B cell (primary cell): ENCODE measurements around the gene C12orf57. TPM values are rescaled to one million over a fixed set of nuclear protein-coding genes. Genes with fewer than 3 reads are reported as not detected.

Experiments
- ATAC-seq: fragments of 200-7000 bp; cut with Tn5 transposase; one replicate; pipeline ENCODE4 v1.10.0; 2021; ENCODE audit warnings: low read depth, mild to moderate bottlenecking, moderate number of reproducible peaks, moderate library complexity
- CTCF ChIA-PET: fragments of 350-600 bp; sonication (Branson Sonifier 250); formaldehyde crosslinking; loops from one replicate; lab custom pipeline; 2021; ENCODE audit warnings: antibody characterized with exemption, inconsistent platforms; lab: Charles Lee
- POLR2A ChIA-PET: fragments of 350-600 bp; sonication (Branson Sonifier 250); formaldehyde crosslinking; loops from one replicate; lab custom pipeline; 2021; ENCODE audit warnings: antibody characterized with exemption; lab: Charles Lee
- DNase-seq: peaks from one replicate; pipeline ENCODE4 v3.0.0; 2013
- H2AFZ ChIP-seq: 2 replicates; pipeline ENCODE4 v1.6.1; 2012; ENCODE audit warnings: mild to moderate bottlenecking, low read depth, low read length; ENCODE audit not compliant: insufficient read depth, poor library complexity, severe bottlenecking
- H3K27ac ChIP-seq, 2 donors: 1 replicate in 1 of 2; 2 replicates in 1 of 2; pipeline ENCODE4 v1.5.1; 2012 to 2013; ENCODE audit warnings: low read length in 2 of 2, mild to moderate bottlenecking in 2 of 2, moderate library complexity in 1 of 2
- H3K27me3 ChIP-seq, 4 experiments: fragments of 200-600 bp in 1 of 4; sonication (generic) in 1 of 4; replicated peaks in 1 of 4; 1 replicate in 2 of 4; 2 replicates in 2 of 4; pipeline versions ENCODE4 v1.6.1 to v1.7.0; 2013 to 2016; ENCODE audit warnings: low read length in 3 of 4, mild to moderate bottlenecking in 2 of 4, mixed read lengths in 1 of 4, moderate library complexity in 1 of 4; ENCODE audit not compliant: insufficient read depth in 4 of 4, control insufficient read depth in 3 of 4; ENCODE audit errors: control extremely low read depth in 1 of 4
- H3K36me3 ChIP-seq, 2 experiments: replicated peaks in 1 of 2; 1 replicate in 1 of 2; 2 replicates in 1 of 2; pipeline versions ENCODE4 v1.6.1 to v1.7.1; 2013; ENCODE audit warnings: low read length in 1 of 2; ENCODE audit not compliant: insufficient read depth in 2 of 2, control insufficient read depth in 1 of 2; ENCODE audit errors: control extremely low read depth in 1 of 2, extremely low read depth in 1 of 2
- H3K4me1 ChIP-seq, 2 donors: fragments of 200-600 bp in 1 of 2; sonication (generic) in 1 of 2; 1 replicate in 1 of 2; 2 replicates in 1 of 2; pipeline versions ENCODE4 v1.5.1 to v1.6.1; 2013 to 2017; ENCODE audit warnings: low read length in 2 of 2; ENCODE audit not compliant: control insufficient read depth in 2 of 2, insufficient read depth in 2 of 2
- H3K4me2 ChIP-seq: replicated peaks from 2 replicates; pipeline ENCODE3; 2012; ENCODE audit warnings: mild to moderate bottlenecking, low read depth, low read length; ENCODE audit not compliant: poor library complexity, severe bottlenecking
- H3K4me3 ChIP-seq, 5 experiments: fragments of 200-600 bp in 1 of 5; sonication (generic) in 1 of 5; 1 replicate in 3 of 5; 2 replicates in 2 of 5; pipeline versions ENCODE4 v1.5.1 to v1.7.0; 2011 to 2016; ENCODE audit warnings: low read length in 4 of 5, mild to moderate bottlenecking in 4 of 5, low read depth in 2 of 5, control low read depth in 1 of 5, moderate library complexity in 1 of 5; ENCODE audit not compliant: insufficient read depth in 1 of 5; ENCODE audit errors: control extremely low read depth in 1 of 5, extremely low read depth in 1 of 5
- H3K79me2 ChIP-seq: fragments of 200-600 bp; sonication (generic); one replicate; pipeline ENCODE4 v1.6.0; 2016; ENCODE audit warnings: low read length; ENCODE audit not compliant: control insufficient read depth, insufficient read depth
- H3K9ac ChIP-seq: fragments of 200-600 bp; sonication (generic); 2 replicates; pipeline ENCODE4 v1.6.1; 2017; ENCODE audit warnings: mild to moderate bottlenecking, low read length, moderate library complexity
- H3K9me3 ChIP-seq, 3 donors: one replicate each; pipeline versions ENCODE4 v1.6.1 to v1.7.1; 2013; ENCODE audit warnings: low read length in 2 of 3; ENCODE audit not compliant: control insufficient read depth in 2 of 3, insufficient read depth in 1 of 3; ENCODE audit errors: control extremely low read depth in 1 of 3
- H4K20me1 ChIP-seq: 2 replicates; pipeline ENCODE4 v1.6.0; 2012; ENCODE audit warnings: mild to moderate bottlenecking, low read length; ENCODE audit not compliant: insufficient read depth, control insufficient read depth, poor library complexity, severe bottlenecking
- H3K27ac Mint-ChIP-seq: one replicate; pipeline ENCODE4 v1.8.0; 2021; ENCODE audit warnings: mixed read lengths
- H3K27me3 Mint-ChIP-seq: one replicate; pipeline ENCODE4 v1.8.0; 2021; ENCODE audit warnings: mixed read lengths
- H3K4me1 Mint-ChIP-seq: one replicate; pipeline ENCODE4 v1.8.0; 2021; ENCODE audit warnings: mixed read lengths
- H3K4me3 Mint-ChIP-seq: one replicate; pipeline ENCODE4 v1.8.0; 2021; ENCODE audit warnings: mixed read lengths
- H3K9me3 Mint-ChIP-seq: one replicate; pipeline ENCODE4 v1.8.0; 2022; ENCODE audit warnings: mixed read lengths; ENCODE audit not compliant: insufficient read depth
- EZH2 ChIP-seq: IDR thresholded peaks from 2 replicates; pipeline ENCODE4 v1.6.1; 2012; ENCODE audit warnings: borderline replicate concordance, low read depth, mild to moderate bottlenecking, moderate library complexity, low read length; ENCODE audit not compliant: insufficient read depth, poor library complexity, severe bottlenecking
- WGBS: methylation state at CpG from one replicate; pipeline ENCODE4 v1.1.5; 2013; ENCODE audit warnings: missing lambda C conversion rate; ENCODE audit not compliant: insufficient coverage; 5-methylcytosine and 5-hydroxymethylcytosine counted together
- intact Hi-C: fragments of 100-400 bp; cut with micrococcal nuclease; formaldehyde crosslinking; loops from one replicate; pipeline ENCODE4 v1.10.0; 2022
- polyA plus RNA-seq: library from polyadenylated mRNA; depleted of rRNA; stranded (reverse); fragments of >200 nt; gene quantifications from 2 replicates; pipeline ENCODE4 v1.2.3, GENCODE V29; 2012
- total RNA-seq, 2 donors: library from RNA; stranded (reverse); fragments of 120-200 nt in 1 of 2; gene quantifications; 1 replicate in 1 of 2; 2 replicates in 1 of 2; pipeline versions ENCODE4 v1.2.3 to v1.2.4, GENCODE V29; 2013 to 2022
- TF ChIP-seq, protein P1 (sequence below): fragments of 200-600 bp; IDR thresholded peaks from one replicate; pipeline ENCODE4 v1.8.0; 2022; ENCODE audit warnings: antibody characterized with exemption, mild to moderate bottlenecking

The C12orf57 gene
- total and polyA plus RNA-seq, 2 donors (not counting 1 experiment from before 2014, with no cell fraction given) = 90.9 to 460 TPM

DNA sequence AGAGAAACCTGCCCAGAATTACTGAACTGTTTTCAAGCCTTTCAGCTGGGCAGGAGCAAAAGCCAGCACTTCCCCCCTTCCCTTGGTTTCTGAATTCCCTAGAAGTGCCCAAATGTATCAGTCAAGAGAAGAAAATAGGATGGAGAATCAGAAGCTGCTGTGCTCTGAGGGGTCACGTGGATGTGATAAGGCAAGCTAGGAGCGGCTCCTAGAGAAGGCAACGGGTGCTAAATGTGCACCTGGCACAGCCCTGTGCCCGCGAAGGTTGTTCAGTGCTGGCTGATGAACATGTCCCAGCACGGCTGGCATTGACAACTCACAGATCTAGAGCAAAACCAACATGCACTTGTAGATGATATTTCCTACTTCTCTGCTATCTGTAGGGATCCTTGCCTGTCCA is 35.2 kb downstream of the C12orf57 start:
- intact Hi-C loops = no loop called here

DNA sequence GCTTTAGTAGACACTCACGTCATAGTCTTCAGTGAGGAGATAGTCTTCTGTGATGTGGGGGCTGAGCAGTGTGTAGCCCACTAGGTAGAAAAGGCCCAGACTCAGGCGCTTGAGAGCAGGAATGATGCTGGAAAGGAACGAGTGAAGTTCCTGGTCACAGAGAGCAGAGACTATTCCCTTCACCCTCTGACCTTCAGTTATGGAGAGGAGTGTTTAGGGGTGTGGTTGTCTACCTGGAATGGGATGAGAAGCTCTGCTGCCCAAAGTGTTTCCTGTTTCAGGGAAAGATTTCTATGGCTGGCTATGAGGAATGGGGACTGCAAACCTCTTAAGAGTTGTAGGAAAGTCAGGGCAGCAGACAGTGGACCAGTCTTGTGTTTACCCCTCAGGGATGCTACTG is 35.6 kb downstream of the C12orf57 start:
- H3K79me2 ChIP-seq = peaks cover 7% of the 10 kb centered on the region
- H2AFZ ChIP-seq = no peak overlapping the region
- H3K36me3 ChIP-seq = peaks cover 1 to 78% of the 10 kb centered on the region in 2 experiments
- DNase-seq = no peak
- no peak for ATAC-seq
- H3K9ac ChIP-seq = no peak overlapping the region
- peaks cover 10% of the 10 kb centered on the region for H4K20me1 ChIP-seq
- 94% methylated on average over 3 of the region's 3 CpGs for WGBS
- Mint-ChIP-seq H3K4me3 (no peak overlapping the region), H3K9me3 (no peaks in the 10 kb centered on the region), H3K27ac (no peak overlapping the region), H3K4me1 (no peaks in the 10 kb centered on the region), H3K27me3 (no peaks in the 10 kb centered on the region)
- no peak overlapping the region for H3K4me3 ChIP-seq
- H3K9me3 ChIP-seq = no peaks in the 10 kb centered on the region
- no peak overlapping the region for H3K27ac ChIP-seq
- POLR2A ChIA-PET = no interaction called here
- H3K27me3 ChIP-seq = no peaks in the 10 kb centered on the region
- intact Hi-C loops = no loop called here
- CTCF ChIA-PET = no interaction called here
- no peaks in the 10 kb centered on the region for H3K4me1 ChIP-seq
- TF ChIP-seq, protein P1, sequence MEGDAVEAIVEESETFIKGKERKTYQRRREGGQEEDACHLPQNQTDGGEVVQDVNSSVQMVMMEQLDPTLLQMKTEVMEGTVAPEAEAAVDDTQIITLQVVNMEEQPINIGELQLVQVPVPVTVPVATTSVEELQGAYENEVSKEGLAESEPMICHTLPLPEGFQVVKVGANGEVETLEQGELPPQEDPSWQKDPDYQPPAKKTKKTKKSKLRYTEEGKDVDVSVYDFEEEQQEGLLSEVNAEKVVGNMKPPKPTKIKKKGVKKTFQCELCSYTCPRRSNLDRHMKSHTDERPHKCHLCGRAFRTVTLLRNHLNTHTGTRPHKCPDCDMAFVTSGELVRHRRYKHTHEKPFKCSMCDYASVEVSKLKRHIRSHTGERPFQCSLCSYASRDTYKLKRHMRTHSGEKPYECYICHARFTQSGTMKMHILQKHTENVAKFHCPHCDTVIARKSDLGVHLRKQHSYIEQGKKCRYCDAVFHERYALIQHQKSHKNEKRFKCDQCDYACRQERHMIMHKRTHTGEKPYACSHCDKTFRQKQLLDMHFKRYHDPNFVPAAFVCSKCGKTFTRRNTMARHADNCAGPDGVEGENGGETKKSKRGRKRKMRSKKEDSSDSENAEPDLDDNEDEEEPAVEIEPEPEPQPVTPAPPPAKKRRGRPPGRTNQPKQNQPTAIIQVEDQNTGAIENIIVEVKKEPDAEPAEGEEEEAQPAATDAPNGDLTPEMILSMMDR = no peak
- no peak overlapping the region for H3K4me2 ChIP-seq

More for the DNA sequence above, 35.2 kb downstream of the C12orf57 start:
- ATAC-seq (no peak), DNase-seq (no peak)
- H3K4me3 ChIP-seq = no peak overlapping the region
- peaks cover 8% of the 10 kb centered on the region for H3K79me2 ChIP-seq
- H2AFZ ChIP-seq = no peak overlapping the region
- H3K27ac Mint-ChIP-seq = no peak overlapping the region
- no peaks in the 10 kb centered on the region for H3K27me3 Mint-ChIP-seq
- H3K4me2 ChIP-seq = no peak overlapping the region
- H3K27me3 ChIP-seq = no peaks in the 10 kb centered on the region
- H4K20me1 ChIP-seq = peaks cover 14% of the 10 kb centered on the region
- H3K9ac ChIP-seq = no peak overlapping the region
- ChIA-PET CTCF (no interaction called here), POLR2A (no interaction called here)
- no peaks in the 10 kb centered on the region for H3K4me1 Mint-ChIP-seq
- H3K9me3 Mint-ChIP-seq = no peaks in the 10 kb centered on the region
- H3K4me3 Mint-ChIP-seq = no peak overlapping the region
- H3K4me1 ChIP-seq = no peaks in the 10 kb centered on the region
- no peaks in the 10 kb centered on the region for H3K9me3 ChIP-seq
- H3K36me3 ChIP-seq = peaks cover 1 to 82% of the 10 kb centered on the region in 2 experiments
- 98% methylated on average over 6 of the region's 6 CpGs for WGBS
- TF ChIP-seq, protein P1 = no peak
- TF ChIP-seq EZH2 = no peak
- no peak overlapping the region for H3K27ac ChIP-seq
